Measurements from ENCODE around the gene MAEL. TPM values are rescaled to one million over a fixed set of nuclear protein-coding genes. Genes with fewer than 3 reads are reported as not detected.

Gene MAEL
- total and polyA plus RNA-seq, 2 experiments from 2014 or later: 0.76 to 0.95 TPM

GRCh38 chr1:167061073-167061464 lies 72.0 kb downstream of the MAEL start:
- H3K4me3 ChIP-seq: no peak overlapping the region
- H3K9me2 ChIP-seq (ENCODE audit: insufficient read depth): no peaks in the 10 kb centered on the region
- no peak for DNase-seq (ENCODE audit: low spot score)
- H3K36me3 ChIP-seq (ENCODE audit: insufficient read depth): no peaks in the 10 kb centered on the region
- no peaks in the 10 kb centered on the region for H4K20me1 ChIP-seq (replicated peaks; ENCODE audit: insufficient read depth)
- Mint-ChIP-seq H3K4me3 (no peak overlapping the region), H3K4me1 (peaks cover 17% of the 10 kb centered on the region), H3K27me3 (ENCODE audit: insufficient read depth, low read depth, poor library complexity) (peaks cover 9% of the 10 kb centered on the region), H3K36me3 (ENCODE audit: low read depth) (no peaks in the 10 kb centered on the region), H3K27ac (no peak overlapping the region), H3K9me3 (no peaks in the 10 kb centered on the region)
- no peak overlapping the region for H2AFZ ChIP-seq
- H3K27ac ChIP-seq (ENCODE audit: low read depth): no peak overlapping the region
- no peak for ATAC-seq
- H3F3A ChIP-seq (replicated peaks; ENCODE audit: low read depth): no peaks in the 10 kb centered on the region
- H3K79me2 ChIP-seq (replicated peaks; ENCODE audit: insufficient read depth): no peaks in the 10 kb centered on the region
- H3K27me3 ChIP-seq (ENCODE audit: insufficient read depth): no peaks in the 10 kb centered on the region
- no peak overlapping the region for H3K4me2 ChIP-seq
- TF ChIP-seq CREB1 (CRISPR knock-in tag; IDR thresholded peaks at IDR 0.05; ENCODE audit: low read depth): no peak
- no peak for TF ChIP-seq ZNF114 (CRISPR knock-in tag; IDR thresholded peaks at IDR 0.05)
- no peak for TF ChIP-seq NANOG (IDR thresholded peaks at IDR 0.05; ENCODE audit: borderline replicate concordance)
- TF ChIP-seq, protein P1, sequence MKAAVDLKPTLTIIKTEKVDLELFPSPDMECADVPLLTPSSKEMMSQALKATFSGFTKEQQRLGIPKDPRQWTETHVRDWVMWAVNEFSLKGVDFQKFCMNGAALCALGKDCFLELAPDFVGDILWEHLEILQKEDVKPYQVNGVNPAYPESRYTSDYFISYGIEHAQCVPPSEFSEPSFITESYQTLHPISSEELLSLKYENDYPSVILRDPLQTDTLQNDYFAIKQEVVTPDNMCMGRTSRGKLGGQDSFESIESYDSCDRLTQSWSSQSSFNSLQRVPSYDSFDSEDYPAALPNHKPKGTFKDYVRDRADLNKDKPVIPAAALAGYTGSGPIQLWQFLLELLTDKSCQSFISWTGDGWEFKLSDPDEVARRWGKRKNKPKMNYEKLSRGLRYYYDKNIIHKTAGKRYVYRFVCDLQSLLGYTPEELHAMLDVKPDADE (IDR thresholded peaks at IDR 0.05): no peak
- no peak for TF ChIP-seq POLR2AphosphoS5 (IDR thresholded peaks at IDR 0.05; ENCODE audit: low read depth)
- H3K4me1 ChIP-seq (ENCODE audit: insufficient read depth): peaks cover 16% of the 10 kb centered on the region; the same call in 1 of the 2 replicates

GRCh38 chr1:167064621-167065020 lies 75.5 kb downstream of the MAEL start:
- Histone ChIP-seq H3K27ac (ENCODE audit: low read depth) (no peak overlapping the region), H3K4me2 (no peak overlapping the region), H3K4me1 (ENCODE audit: insufficient read depth) (0 out of 2 replicates have a peak, but pooled peaks cover 8% of the 10 kb centered on the region), H2AFZ (no peak overlapping the region), H3K36me3 (ENCODE audit: insufficient read depth) (no peaks in the 10 kb centered on the region), H3K4me3 (no peak overlapping the region), H3K9me2 (ENCODE audit: insufficient read depth) (no peaks in the 10 kb centered on the region), H3K79me2 (replicated peaks; ENCODE audit: insufficient read depth) (no peaks in the 10 kb centered on the region), H3F3A (replicated peaks; ENCODE audit: low read depth) (no peaks in the 10 kb centered on the region), H4K20me1 (replicated peaks; ENCODE audit: insufficient read depth) (no peaks in the 10 kb centered on the region), H3K27me3 (ENCODE audit: insufficient read depth) (no peaks in the 10 kb centered on the region)
- Mint-ChIP-seq H3K27ac (no peak overlapping the region), H3K36me3 (ENCODE audit: low read depth) (no peaks in the 10 kb centered on the region), H3K9me3 (no peaks in the 10 kb centered on the region), H3K4me3 (no peak overlapping the region), H3K27me3 (ENCODE audit: insufficient read depth, low read depth, poor library complexity) (peaks cover 3% of the 10 kb centered on the region), H3K4me1 (peaks cover 16% of the 10 kb centered on the region)
- no peak for DNase-seq (ENCODE audit: low spot score)
- no peak for ATAC-seq
- TF ChIP-seq POLR2AphosphoS5 (IDR thresholded peaks at IDR 0.05; ENCODE audit: low read depth) (no peak), REST (IDR thresholded peaks at IDR 0.05; ENCODE audit: unreplicated experiment) (no peak), STAT1 (IDR thresholded peaks at IDR 0.05; ENCODE audit: unreplicated experiment) (no peak), EZH2 (IDR thresholded peaks at IDR 0.05; ENCODE audit: low read depth, unreplicated experiment) (no peak), ZNF114 (CRISPR knock-in tag; IDR thresholded peaks at IDR 0.05) (no peak), NANOG (IDR thresholded peaks at IDR 0.05; ENCODE audit: borderline replicate concordance) (no peak), ZNF462 (CRISPR knock-in tag; IDR thresholded peaks at IDR 0.05) (no peak), CREB1 (CRISPR knock-in tag; IDR thresholded peaks at IDR 0.05; ENCODE audit: low read depth) (no peak)
